Neuronal stem cell (in vitro differentiated cells): ENCODE results near the gene PHF1.

ENCODE experiments used
- DNase-seq: peaks from one replicate; pipeline ENCODE4 v3.0.0-alpha.2; 2013; ENCODE audit warnings: low spot score
- H2AFZ ChIP-seq: one replicate; pipeline ENCODE4 v1.6.1; 2013; ENCODE audit warnings: mild to moderate bottlenecking, low read length, inconsistent platforms
- H2AK5ac ChIP-seq: 2 replicates; pipeline ENCODE4 v1.6.1; 2013; ENCODE audit warnings: low read depth, mild to moderate bottlenecking, inconsistent platforms, low read length, moderate library complexity, mixed read lengths
- H2BK120ac ChIP-seq: 2 replicates; pipeline ENCODE4 v1.6.1; 2013; ENCODE audit warnings: low read depth, mild to moderate bottlenecking, inconsistent platforms, low read length, moderate library complexity, mixed read lengths
- H2BK12ac ChIP-seq: one replicate; pipeline ENCODE4 v1.6.1; 2013; ENCODE audit warnings: low read length, inconsistent platforms
- H2BK15ac ChIP-seq: 2 replicates; pipeline ENCODE4 v1.6.1; 2013; ENCODE audit warnings: mild to moderate bottlenecking, low read length, inconsistent platforms, mixed read lengths
- H2BK5ac ChIP-seq: one replicate; pipeline ENCODE4 v1.6.1; 2013; ENCODE audit warnings: inconsistent platforms, mild to moderate bottlenecking, low read length, moderate library complexity
- H3K14ac ChIP-seq: one replicate; pipeline ENCODE4 v1.6.1; 2013; ENCODE audit warnings: low read length, inconsistent platforms
- H3K18ac ChIP-seq: 2 replicates; pipeline ENCODE4 v1.6.1; 2013; ENCODE audit warnings: low read length, inconsistent platforms
- H3K23ac ChIP-seq: 2 replicates; pipeline ENCODE4 v1.6.1; 2013; ENCODE audit warnings: low read depth, mild to moderate bottlenecking, mixed read lengths, low read length, inconsistent platforms; ENCODE audit not compliant: poor library complexity
- H3K27ac ChIP-seq: replicated peaks from 3 replicates; pipeline ENCODE4 v1.5.1; 2013; ENCODE audit warnings: low read length, inconsistent platforms
- H3K27me3 ChIP-seq, 3 experiments: 2 replicates each; pipeline ENCODE4 v1.6.1; 2013; ENCODE audit warnings: low read length in 3 of 3, mild to moderate bottlenecking in 2 of 3, inconsistent platforms in 1 of 3, low read depth in 1 of 3, mixed read lengths in 1 of 3, moderate library complexity in 1 of 3; ENCODE audit not compliant: control insufficient read depth in 3 of 3, insufficient read depth in 3 of 3
- H3K36me3 ChIP-seq, 2 donors: replicated peaks in 1 of 2; 2 replicates each; pipeline ENCODE4 v1.6.1; 2013; ENCODE audit warnings: low read length in 2 of 2; ENCODE audit not compliant: control insufficient read depth in 2 of 2, insufficient read depth in 2 of 2
- H3K4ac ChIP-seq: 2 replicates; pipeline ENCODE4 v1.6.1; 2013; ENCODE audit warnings: inconsistent platforms, mild to moderate bottlenecking, low read length, moderate library complexity
- H3K4me1 ChIP-seq, 2 donors: 1 replicate in 1 of 2; 2 replicates in 1 of 2; pipeline ENCODE4 v1.6.1; 2013; ENCODE audit warnings: low read length in 2 of 2, low read depth in 1 of 2; ENCODE audit not compliant: control insufficient read depth in 2 of 2, insufficient read depth in 1 of 2
- H3K4me2 ChIP-seq: one replicate; pipeline ENCODE4 v1.6.1; 2013; ENCODE audit warnings: mild to moderate bottlenecking, low read length, inconsistent platforms; ENCODE audit not compliant: insufficient read depth, poor library complexity, severe bottlenecking
- H3K4me3 ChIP-seq, 2 donors: 2 replicates each; pipeline ENCODE4 v1.5.1; 2013; ENCODE audit warnings: low read length in 2 of 2, mild to moderate bottlenecking in 2 of 2, inconsistent platforms in 1 of 2, moderate library complexity in 1 of 2
- H3K79me1 ChIP-seq: one replicate; pipeline ENCODE4 v1.6.1; 2013; ENCODE audit warnings: low read depth, mild to moderate bottlenecking, inconsistent platforms, low read length, moderate library complexity
- H3K9ac ChIP-seq: one replicate; pipeline ENCODE4 v1.6.1; 2013; ENCODE audit warnings: mild to moderate bottlenecking, low read depth, low read length, inconsistent platforms; ENCODE audit not compliant: poor library complexity
- H3K9me3 ChIP-seq, 2 donors: replicated peaks in 1 of 2; 2 replicates each; pipeline versions ENCODE3 to v1.6.1; 2013; ENCODE audit warnings: low read length in 2 of 2, mild to moderate bottlenecking in 2 of 2, inconsistent platforms in 1 of 2, low read depth in 1 of 2, mixed read lengths in 1 of 2, moderate library complexity in 1 of 2; ENCODE audit not compliant: control insufficient read depth in 2 of 2, insufficient read depth in 1 of 2
- H4K8ac ChIP-seq: one replicate; pipeline ENCODE4 v1.6.1; 2013; ENCODE audit warnings: low read depth, mild to moderate bottlenecking, inconsistent platforms, low read length, moderate library complexity
- H4K91ac ChIP-seq: one replicate; pipeline ENCODE4 v1.6.1; 2013; ENCODE audit warnings: low read length, low read depth, mild to moderate bottlenecking, inconsistent platforms; ENCODE audit not compliant: poor library complexity
- WGBS, 2 donors: extraction: QIAGEN DNeasy Blood & Tissue Kit; methylation state at CpG; one replicate each; pipeline ENCODE4 v1.1.7; 2013; ENCODE audit warnings: missing lambda C conversion rate in 2 of 2, mixed read lengths in 1 of 2; ENCODE audit not compliant: insufficient read length in 2 of 2, insufficient replicate concordance in 1 of 2; ENCODE audit errors: extremely low coverage in 2 of 2; 5-methylcytosine and 5-hydroxymethylcytosine counted together

Gene PHF1

GRCh38 chr6:33443619-33444504 lies 33.0 kb downstream of the PHF1 start:
- Histone ChIP-seq H4K91ac (no peak overlapping the region), H3K4ac (no peak overlapping the region), H3K23ac (no peak overlapping the region), H2AK5ac (no peak overlapping the region), H2BK12ac (no peak overlapping the region), H2BK120ac (no peak overlapping the region), H3K36me3 (peaks cover 84 to 96% of the 10 kb centered on the region in 2 donors), H3K27me3 (no peaks in the 10 kb centered on the region), H3K79me1 (peaks cover under 1% of the 10 kb centered on the region), H3K4me2 (no peak overlapping the region), H2BK15ac (no peak overlapping the region), H3K14ac (no peak overlapping the region), H3K18ac (no peak overlapping the region), H2AFZ (no peak overlapping the region), H4K8ac (no peak overlapping the region), H2BK5ac (no peak overlapping the region), H3K27ac (no peak overlapping the region), H3K9ac (no peak overlapping the region), H3K9me3 (no peaks in the 10 kb centered on the region), H3K4me3 (no peak overlapping the region), H3K4me1 (no peaks in the 10 kb centered on the region)
- WGBS, 2 donors: no CpG with 5 or more reads among the region's 18 CpGs
- no peak for DNase-seq

GRCh38 chr6:33445119-33445603 lies 34.3 kb downstream of the PHF1 start:
- Histone ChIP-seq H3K4ac (no peak overlapping the region), H2AK5ac (no peak overlapping the region), H3K4me3 (peak overlapping the region in 1 of 2 donors; percentile 13), H2AFZ (no peak overlapping the region), H3K14ac (no peak overlapping the region), H4K91ac (no peak overlapping the region), H3K18ac (no peak overlapping the region), H3K9me3 (no peaks in the 10 kb centered on the region), H3K27ac (no peak overlapping the region), H3K27me3 (no peaks in the 10 kb centered on the region), H3K4me2 (no peak overlapping the region), H2BK5ac (no peak overlapping the region), H2BK12ac (no peak overlapping the region), H3K4me1 (no peaks in the 10 kb centered on the region), H3K79me1 (no peaks in the 10 kb centered on the region), H3K23ac (no peak overlapping the region), H2BK15ac (no peak overlapping the region), H3K36me3 (peaks cover 84 to 97% of the 10 kb centered on the region in 2 donors), H2BK120ac (no peak overlapping the region), H3K9ac (no peak overlapping the region), H4K8ac (no peak overlapping the region)
- DNase-seq: no peak
- WGBS, 2 donors: no CpG with 5 or more reads among the region's 3 CpGs

- DNase-seq: no peak
- no peak overlapping the region for H3K14ac ChIP-seq
- no peak overlapping the region for H4K8ac ChIP-seq
- no peak overlapping the region for H2AK5ac ChIP-seq
- H3K4me1 ChIP-seq: no peaks in the 10 kb centered on the region
- H3K27ac ChIP-seq: no peak overlapping the region
- no peak overlapping the region for H2AFZ ChIP-seq
- no peak overlapping the region for H2BK120ac ChIP-seq
- H4K91ac ChIP-seq: no peak overlapping the region
- H3K79me1 ChIP-seq: no peaks in the 10 kb centered on the region
- peaks cover 73 to 96% of the 10 kb centered on the region in 2 donors for H3K36me3 ChIP-seq
- H3K9ac ChIP-seq: no peak overlapping the region
- H2BK15ac ChIP-seq: no peak overlapping the region
- H3K27me3 ChIP-seq: no peaks in the 10 kb centered on the region
- no peak overlapping the region for H3K4me2 ChIP-seq
- H3K4ac ChIP-seq: no peak overlapping the region
- WGBS, 2 donors: no CpG with 5 or more reads among the region's 10 CpGs
- no peak overlapping the region for H3K18ac ChIP-seq
- no peak overlapping the region for H2BK12ac ChIP-seq
- no peaks in the 10 kb centered on the region for H3K9me3 ChIP-seq
- peak overlapping the region; percentile 23 for H3K23ac ChIP-seq
- H2BK5ac ChIP-seq: no peak overlapping the region
- H3K4me3 ChIP-seq: no peak overlapping the region
Measured at GRCh38 chr6:33446356-33446755, 35.5 kb downstream of the PHF1 start.

- no peak overlapping the region for H3K14ac ChIP-seq
- no peak overlapping the region for H4K8ac ChIP-seq
- no peak overlapping the region for H2BK5ac ChIP-seq
- DNase-seq: no peak
- H3K27me3 ChIP-seq: no peaks in the 10 kb centered on the region
- no peak overlapping the region for H3K27ac ChIP-seq
- peaks cover 44 to 78% of the 10 kb centered on the region in 2 donors for H3K36me3 ChIP-seq
- H3K79me1 ChIP-seq: peaks cover 5% of the 10 kb centered on the region
- H3K23ac ChIP-seq: no peak overlapping the region
- H3K4me1 ChIP-seq: peaks cover 5 to 9% of the 10 kb centered on the region in 2 donors
- H4K91ac ChIP-seq: no peak overlapping the region
- no CpG with 5 or more reads among the region's 3 CpGs for WGBS, 2 donors
- no peak overlapping the region for H2BK12ac ChIP-seq
- H3K4ac ChIP-seq: no peak overlapping the region
- H2AFZ ChIP-seq: no peak overlapping the region
- H3K4me2 ChIP-seq: no peak overlapping the region
- H3K9ac ChIP-seq: no peak overlapping the region
- H2AK5ac ChIP-seq: no peak overlapping the region
- no peak overlapping the region for H3K18ac ChIP-seq
- H3K4me3 ChIP-seq: no peak overlapping the region
- H2BK15ac ChIP-seq: no peak overlapping the region
- no peaks in the 10 kb centered on the region for H3K9me3 ChIP-seq
- H2BK120ac ChIP-seq: no peak overlapping the region
Measured at GRCh38 chr6:33450434-33450833, 39.6 kb downstream of the PHF1 start.
